Gastrocnemius medialis (tissue), 4 donors: Measurements from ENCODE around the gene PTPN6. TPM values are rescaled to one million over a fixed set of nuclear protein-coding genes. Genes with fewer than 3 reads are reported as not detected.

Source experiments
- ATAC-seq, 2 donors: fragments of 150-250 bp; one replicate each; pipeline ENCODE4 v1.9.1; 2016
- DNase-seq, 2 donors: peaks; one replicate each; pipeline ENCODE4 v3.0.0-alpha.2; 2019
- H3K27ac ChIP-seq, 4 donors: fragments of 200-600 bp; sonication (generic); 1 replicate in 1 of 4; 2 replicates in 3 of 4; pipeline ENCODE4 v1.5.1; 2016 to 2018; ENCODE audit warnings: mild to moderate bottlenecking in 2 of 4, moderate library complexity in 1 of 4
- H3K27me3 ChIP-seq, 3 donors: fragments of 200-600 bp; sonication (generic) in 2 of 3; 1 replicate in 1 of 3; 2 replicates in 2 of 3; pipeline versions ENCODE4 v1.5.1 to v1.6.0; 2016 to 2019; ENCODE audit warnings: mild to moderate bottlenecking in 1 of 3, moderate library complexity in 1 of 3
- H3K36me3 ChIP-seq, 2 donors: fragments of 200-600 bp; sonication (generic) in 1 of 2; one replicate each; pipeline ENCODE4 v1.5.1; 2017 to 2018
- H3K4me1 ChIP-seq, 2 donors: fragments of 200-600 bp; sonication (generic) in 1 of 2; one replicate each; pipeline ENCODE4 v1.5.1; 2016 to 2017; ENCODE audit warnings: mild to moderate bottlenecking in 2 of 2
- H3K4me3 ChIP-seq, 4 donors: fragments of 200-600 bp; sonication (generic) in 3 of 4; 1 replicate in 1 of 4; 2 replicates in 3 of 4; pipeline ENCODE4 v1.5.1; 2016 to 2019; ENCODE audit warnings: mild to moderate bottlenecking in 2 of 4
- H3K9me3 ChIP-seq, 3 donors: fragments of 200-600 bp; sonication (generic) in 2 of 3; 1 replicate in 1 of 3; 2 replicates in 2 of 3; pipeline ENCODE4 v1.5.1; 2016 to 2019
- POLR2A ChIP-seq, 2 donors: fragments of 450-650 bp; IDR thresholded peaks; one replicate each; pipeline ENCODE4 v1.6.1; 2017; ENCODE audit warnings: antibody characterized with exemption in 2 of 2, mild to moderate bottlenecking in 2 of 2, moderate library complexity in 2 of 2
- in situ Hi-C, 4 donors: fragments of 200-750 bp; cut with MboI; loops; one replicate each; pipeline versions ENCODE4 v1.15.0 to v1.8.0; 2017; ENCODE audit warnings: low sequenced_read_pairs in 4 of 4
- intact Hi-C: fragments of 100-400 bp; cut with DNase I; formaldehyde crosslinking; loops from one replicate; pipeline ENCODE4 v1.15.1; 2023; ENCODE audit warnings: low total_unique reads
- total RNA-seq, 4 donors: library from RNA; depleted of rRNA; stranded (reverse); fragments of >200 nt; gene quantifications; one replicate each; pipeline versions ENCODE4 v1.1.0 to v1.2.3, GENCODE V29; 2016
- TF ChIP-seq, protein P1 (sequence below), 5 experiments: fragments of 450-650 bp in 3 of 5; fragments of 200-600 bp in 2 of 5; sonication (generic) in 2 of 5; IDR thresholded peaks in 4 of 5; conservative IDR thresholded peaks in 1 of 5; 1 replicate in 4 of 5; 2 replicates in 1 of 5; pipeline ENCODE4 v1.5.1; 2016 to 2019; ENCODE audit warnings: antibody characterized with exemption in 5 of 5, mild to moderate bottlenecking in 3 of 5, moderate library complexity in 3 of 5

The PTPN6 gene
- total RNA-seq, 4 donors from 2014 or later = 0.87 to 7.6 (median 5.0) TPM

DNA sequence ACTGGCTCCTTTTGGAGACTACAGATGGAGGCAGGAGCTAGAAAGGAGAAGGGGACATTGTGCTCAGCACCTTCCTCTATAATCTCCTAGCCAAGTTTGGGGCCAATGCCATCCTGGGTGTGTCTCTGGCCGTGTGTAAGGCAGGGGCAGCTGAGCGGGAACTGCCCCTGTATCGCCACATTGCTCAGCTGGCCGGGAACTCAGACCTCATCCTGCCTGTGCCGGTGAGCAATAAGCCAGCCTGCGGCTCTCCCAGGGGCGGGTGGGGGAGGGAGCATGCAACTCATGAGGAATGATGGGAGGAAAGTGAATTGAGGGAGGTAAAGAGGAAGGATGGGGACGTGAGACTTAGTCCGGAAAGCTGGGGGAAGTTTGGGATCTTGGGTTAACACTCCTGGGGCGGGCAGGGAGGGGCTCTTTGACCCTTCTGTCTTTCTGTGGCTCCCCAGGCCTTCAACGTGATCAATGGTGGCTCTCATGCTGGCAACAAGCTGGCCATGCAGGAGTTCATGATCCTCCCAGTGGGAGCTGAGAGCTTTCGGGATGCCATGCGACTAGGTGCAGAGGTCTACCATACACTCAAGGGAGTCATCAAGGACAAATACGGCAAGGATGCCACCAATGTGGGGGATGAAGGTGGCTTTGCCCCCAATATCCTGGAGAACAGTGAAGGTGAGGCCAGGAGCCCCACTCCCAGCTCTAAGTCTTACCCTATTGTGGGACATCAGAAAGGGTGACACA, 33.5 kb upstream of the PTPN6 start:
- Histone ChIP-seq H3K36me3 (no peaks in the 10 kb centered on the region), H3K4me1 (peaks cover 9 to 11% of the 10 kb centered on the region in 2 donors), H3K9me3 (no peaks in the 10 kb centered on the region), H3K27me3 (peaks cover 14 to 20% (median 17%) of the 10 kb centered on the region in 3 donors), H3K27ac (no peak overlapping the region), H3K4me3 (no peak overlapping the region)
- TF ChIP-seq, protein P1, sequence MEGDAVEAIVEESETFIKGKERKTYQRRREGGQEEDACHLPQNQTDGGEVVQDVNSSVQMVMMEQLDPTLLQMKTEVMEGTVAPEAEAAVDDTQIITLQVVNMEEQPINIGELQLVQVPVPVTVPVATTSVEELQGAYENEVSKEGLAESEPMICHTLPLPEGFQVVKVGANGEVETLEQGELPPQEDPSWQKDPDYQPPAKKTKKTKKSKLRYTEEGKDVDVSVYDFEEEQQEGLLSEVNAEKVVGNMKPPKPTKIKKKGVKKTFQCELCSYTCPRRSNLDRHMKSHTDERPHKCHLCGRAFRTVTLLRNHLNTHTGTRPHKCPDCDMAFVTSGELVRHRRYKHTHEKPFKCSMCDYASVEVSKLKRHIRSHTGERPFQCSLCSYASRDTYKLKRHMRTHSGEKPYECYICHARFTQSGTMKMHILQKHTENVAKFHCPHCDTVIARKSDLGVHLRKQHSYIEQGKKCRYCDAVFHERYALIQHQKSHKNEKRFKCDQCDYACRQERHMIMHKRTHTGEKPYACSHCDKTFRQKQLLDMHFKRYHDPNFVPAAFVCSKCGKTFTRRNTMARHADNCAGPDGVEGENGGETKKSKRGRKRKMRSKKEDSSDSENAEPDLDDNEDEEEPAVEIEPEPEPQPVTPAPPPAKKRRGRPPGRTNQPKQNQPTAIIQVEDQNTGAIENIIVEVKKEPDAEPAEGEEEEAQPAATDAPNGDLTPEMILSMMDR (IDR thresholded peaks at IDR 0.05 in 4 of 5, conservative IDR thresholded peaks at IDR 0.05 in 1 of 5) = no peak
- no peak for TF ChIP-seq POLR2A (IDR thresholded peaks at IDR 0.05)
- intact Hi-C loops (no loop called here), in situ Hi-C loops (loop anchor here in 1 of 4 donors (25.0 kb wide), 1 partner anchor 195 kb away; the partner anchor contains the start of gene C1RL)
- DNase-seq (no peak), ATAC-seq (no peak)

DNA sequence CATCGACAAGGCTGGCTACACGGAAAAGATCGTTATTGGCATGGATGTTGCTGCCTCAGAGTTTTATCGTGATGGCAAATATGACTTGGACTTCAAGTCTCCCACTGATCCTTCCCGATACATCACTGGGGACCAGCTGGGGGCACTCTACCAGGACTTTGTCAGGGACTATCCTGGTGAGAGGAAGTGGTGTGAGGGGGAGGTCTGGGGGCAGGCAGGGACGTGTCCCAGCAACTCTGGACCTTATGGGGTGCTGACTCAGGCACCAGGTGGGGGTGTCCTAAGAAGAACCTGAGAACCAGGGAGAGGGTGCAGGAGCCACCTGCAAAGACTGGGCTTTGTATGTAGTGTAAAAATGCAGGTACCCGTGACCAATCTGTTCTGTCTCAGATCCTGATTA, 31.6 kb upstream of the PTPN6 start:
- intact Hi-C loops = no loop called here
- Histone ChIP-seq H3K27me3 (peaks cover 4 to 15% (median 7%) of the 10 kb centered on the region in 3 donors), H3K4me3 (no peak overlapping the region), H3K4me1 (peaks cover 11 to 13% of the 10 kb centered on the region in 2 donors), H3K36me3 (no peaks in the 10 kb centered on the region), H3K27ac (no peak overlapping the region), H3K9me3 (no peaks in the 10 kb centered on the region)
- in situ Hi-C loops = loop anchor here in 1 of 4 donors (25.0 kb wide), 1 partner anchor 193 kb away; the partner anchor contains the start of gene C1RL
- ATAC-seq (no peak), DNase-seq (no peak)
- TF ChIP-seq POLR2A (IDR thresholded peaks at IDR 0.05) = no peak
- TF ChIP-seq, protein P1 (IDR thresholded peaks at IDR 0.05 in 4 of 5, conservative IDR thresholded peaks at IDR 0.05 in 1 of 5) = no peak

DNA sequence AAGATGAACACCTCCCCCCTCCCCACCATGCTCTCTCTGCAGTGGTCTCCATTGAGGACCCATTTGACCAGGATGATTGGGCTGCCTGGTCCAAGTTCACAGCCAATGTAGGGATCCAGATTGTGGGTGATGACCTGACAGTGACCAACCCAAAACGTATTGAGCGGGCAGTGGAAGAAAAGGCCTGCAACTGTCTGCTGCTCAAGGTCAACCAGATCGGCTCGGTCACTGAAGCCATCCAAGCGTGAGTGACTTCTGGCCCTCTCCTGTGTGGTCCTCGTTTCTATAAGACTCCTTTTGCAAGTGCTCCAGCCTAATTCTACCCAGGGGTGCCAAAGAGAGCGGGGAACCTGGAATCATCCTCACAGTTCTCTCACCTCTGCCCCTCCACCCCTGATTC, 29.6 kb upstream of the PTPN6 start:
- H3K36me3 ChIP-seq = no peaks in the 10 kb centered on the region
- no peak overlapping the region for H3K27ac ChIP-seq
- H3K9me3 ChIP-seq = no peaks in the 10 kb centered on the region
- intact Hi-C loops (loop anchor here (5.0 kb wide), 2 partner anchors 171 to 716 kb away; partner anchors contain the start of gene C1R), in situ Hi-C loops (loop anchor here in 2 of 4 donors (10.0 to 25.0 kb wide), 2 partner anchors 191 to 193 kb away; partner anchors contain the start of gene C1RL (in 1 of the 2))
- no peaks in the 10 kb centered on the region for H3K27me3 ChIP-seq
- H3K4me3 ChIP-seq = no peak overlapping the region
- no peak for ATAC-seq
- no peak for DNase-seq
- peaks cover 23 to 24% of the 10 kb centered on the region in 2 donors for H3K4me1 ChIP-seq
- TF ChIP-seq, protein P1 (IDR thresholded peaks at IDR 0.05 in 4 of 5, conservative IDR thresholded peaks at IDR 0.05 in 1 of 5) = no peak
- TF ChIP-seq POLR2A (IDR thresholded peaks at IDR 0.05) = no peak

DNA sequence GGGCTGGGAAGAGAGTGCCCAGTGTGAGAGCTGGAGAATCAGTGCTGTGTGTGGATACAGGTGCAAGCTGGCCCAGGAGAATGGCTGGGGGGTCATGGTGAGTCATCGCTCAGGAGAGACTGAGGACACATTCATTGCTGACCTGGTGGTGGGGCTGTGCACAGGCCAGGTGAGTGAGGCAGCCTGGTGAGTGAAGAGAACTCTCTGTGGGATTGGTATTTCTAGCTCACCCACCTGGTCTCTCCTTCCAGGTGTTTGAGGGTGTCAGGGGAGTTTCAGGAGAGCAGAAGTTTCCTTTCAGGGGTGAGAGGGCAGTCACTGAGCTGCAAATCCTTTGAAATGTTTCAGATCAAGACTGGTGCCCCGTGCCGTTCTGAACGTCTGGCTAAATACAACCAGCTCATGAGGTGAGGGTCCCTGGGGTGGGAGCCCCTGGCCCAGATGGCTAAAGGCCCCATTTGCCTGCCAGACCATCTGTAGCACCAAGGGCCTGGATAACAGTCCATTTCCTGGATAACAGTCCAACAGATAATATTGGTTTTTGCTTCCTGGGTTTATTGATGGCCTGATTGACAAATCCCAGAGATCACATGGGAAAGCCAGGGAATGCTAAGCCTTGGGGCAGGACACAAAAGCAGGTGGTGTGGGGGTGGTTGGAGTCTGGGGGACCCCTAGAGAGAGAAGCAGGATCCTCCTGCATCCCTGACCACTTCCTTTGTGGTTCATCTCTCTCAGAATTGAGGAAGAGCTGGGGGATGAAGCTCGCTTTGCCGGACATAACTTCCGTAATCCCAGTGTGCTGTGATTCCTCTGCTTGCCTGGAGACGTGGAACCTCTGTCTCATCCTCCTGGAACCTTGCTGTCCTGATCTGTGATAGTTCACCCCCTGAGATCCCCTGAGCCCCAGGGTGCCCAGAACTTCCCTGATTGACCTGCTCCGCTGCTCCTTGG, 28.9 kb upstream of the PTPN6 start:
- no peaks in the 10 kb centered on the region for H3K36me3 ChIP-seq
- H3K27ac ChIP-seq = no peak overlapping the region
- DNase-seq (no peak), ATAC-seq (no peak)
- H3K9me3 ChIP-seq = no peaks in the 10 kb centered on the region
- in situ Hi-C loops (loop anchor here in 2 of 4 donors (10.0 to 25.0 kb wide), 2 partner anchors 190 to 193 kb away; partner anchors contain the start of gene C1RL (in 1 of the 2)), intact Hi-C loops (loop anchor here (5.0 kb wide), 2 partner anchors 170 to 715 kb away; partner anchors contain the start of gene C1R)
- TF ChIP-seq, protein P1 (IDR thresholded peaks at IDR 0.05 in 4 of 5, conservative IDR thresholded peaks at IDR 0.05 in 1 of 5) = no peak
- TF ChIP-seq POLR2A (IDR thresholded peaks at IDR 0.05) = no peak
- no peaks in the 10 kb centered on the region for H3K27me3 ChIP-seq
- peaks cover 30% of the 10 kb centered on the region in 2 donors for H3K4me1 ChIP-seq
- H3K4me3 ChIP-seq = no peak overlapping the region
